Neural crest cell (in vitro differentiated cells): Measurements from ENCODE around the gene WDR27. TPM values are rescaled to one million over a fixed set of nuclear protein-coding genes. Genes with fewer than 3 reads are reported as not detected.
A peak's percentile ranks its signal among the peaks of the same experiment; 100 is the strongest.
"Not testable (repeated sequence)": the region's sequence is repeated elsewhere in the genome, so short reads cannot be mapped to it uniquely, and the experiment has no call there.

Source experiments
- DNase-seq: peaks from one replicate; pipeline ENCODE4 v3.0.0; 2021; ENCODE audit warnings: low read depth, mixed read lengths, low spot score
- H3K27ac Mint-ChIP-seq: one replicate; pipeline ENCODE4 v1.8.0; 2021; ENCODE audit warnings: mild to moderate bottlenecking, mixed read lengths; ENCODE audit not compliant: unreplicated experiment
- H3K27me3 Mint-ChIP-seq: 2 replicates; pipeline ENCODE4 v1.8.0; 2021; ENCODE audit warnings: low read depth, mild to moderate bottlenecking, mixed read lengths
- H3K36me3 Mint-ChIP-seq: 2 replicates; pipeline ENCODE4 v1.8.0; 2021; ENCODE audit warnings: low read depth, mild to moderate bottlenecking, mixed read lengths
- H3K4me1 Mint-ChIP-seq: 2 replicates; pipeline ENCODE4 v1.8.0; 2021; ENCODE audit warnings: mixed read lengths
- H3K4me3 Mint-ChIP-seq: one replicate; pipeline ENCODE4 v1.8.0; 2021; ENCODE audit warnings: mild to moderate bottlenecking, mixed read lengths
- H3K9me3 Mint-ChIP-seq: 2 replicates; pipeline ENCODE4 v1.8.0; 2021; ENCODE audit warnings: mixed read lengths
- CTCF ChIP-seq: fragments of 200-600 bp; sonication (generic); conservative IDR thresholded peaks from 2 replicates; pipeline ENCODE4 v1.5.0; 2021; ENCODE audit warnings: antibody characterized with exemption, mild to moderate bottlenecking
- total RNA-seq: library from RNA; stranded (reverse); gene quantifications from 2 replicates; pipeline ENCODE4 v1.2.1, GENCODE V29; 2021

Gene WDR27
- total RNA-seq, 1 donor from 2014 or later, result 103 TPM

- H3K36me3 Mint-ChIP-seq, result peaks cover 3% of the 10 kb centered on the region
- peak overlapping the region; percentile 84 for H3K27ac Mint-ChIP-seq
- no peak for DNase-seq
- H3K9me3 Mint-ChIP-seq, result no peaks in the 10 kb centered on the region
- H3K27me3 Mint-ChIP-seq, result no peaks in the 10 kb centered on the region
- H3K4me3 Mint-ChIP-seq, result peak overlapping the region; percentile 94
- H3K4me1 Mint-ChIP-seq, result peaks cover 40% of the 10 kb centered on the region
- no peak for TF ChIP-seq CTCF
Measured at GRCh38 chr6:169702840-169703246, 1.0 kb upstream of the WDR27 start.

GRCh38 chr6:169701311-169701953 lies 397 bp downstream of the WDR27 start:
- TF ChIP-seq CTCF, result no peak
- Mint-ChIP-seq H3K36me3 (peaks cover 9% of the 10 kb centered on the region), H3K4me1 (peaks cover 40% of the 10 kb centered on the region), H3K27me3 (no peaks in the 10 kb centered on the region), H3K4me3 (peak overlapping the region; percentile 97), H3K9me3 (no peaks in the 10 kb centered on the region), H3K27ac (peak overlapping the region; percentile 93)
- no peak for DNase-seq

DNA sequence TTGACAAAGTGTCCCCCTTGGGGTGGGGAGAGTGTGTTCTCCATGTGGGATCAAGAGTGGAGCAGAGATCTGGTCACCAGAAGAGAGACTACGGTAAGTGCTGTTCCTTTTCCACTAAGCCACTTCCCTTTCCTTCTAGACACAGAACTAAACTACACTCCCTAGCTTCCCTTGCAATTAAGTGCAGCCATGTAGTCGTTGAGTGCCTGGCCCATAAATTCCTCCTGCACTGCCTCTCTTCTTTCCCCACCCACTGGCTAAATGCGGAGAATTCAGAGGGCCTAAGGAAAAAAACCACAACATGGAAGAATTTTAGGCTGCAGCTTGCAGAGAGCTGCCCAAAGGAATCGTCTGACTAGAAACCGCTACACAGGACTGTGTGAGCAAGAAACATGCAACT lies 1.5 kb downstream of the WDR27 start:
- no peak for DNase-seq
- H3K27ac Mint-ChIP-seq, result no peak overlapping the region
- no peaks in the 10 kb centered on the region for H3K27me3 Mint-ChIP-seq
- H3K4me3 Mint-ChIP-seq, result peak overlapping the region; percentile 97
- peaks cover 14% of the 10 kb centered on the region for H3K36me3 Mint-ChIP-seq
- peaks cover 40% of the 10 kb centered on the region for H3K4me1 Mint-ChIP-seq
- TF ChIP-seq CTCF, result no peak
- H3K9me3 Mint-ChIP-seq, result no peaks in the 10 kb centered on the region

- TF ChIP-seq CTCF, result peak; percentile 53
- H3K9me3 Mint-ChIP-seq, H3K4me3 Mint-ChIP-seq, H3K27me3 Mint-ChIP-seq, H3K27ac Mint-ChIP-seq: not testable (repeated sequence)
- DNase-seq, result peak; percentile 28
- peaks cover 24% of the 10 kb centered on the region for H3K36me3 Mint-ChIP-seq
- H3K4me1 Mint-ChIP-seq, result peaks cover 22% of the 10 kb centered on the region
Measured at GRCh38 chr6:169697115-169697514, 4.7 kb downstream of the WDR27 start.

- no peaks in the 10 kb centered on the region for H3K27me3 Mint-ChIP-seq
- no peak for DNase-seq
- H3K4me1 Mint-ChIP-seq, result peaks cover 14% of the 10 kb centered on the region
- no peak for TF ChIP-seq CTCF
- H3K36me3 Mint-ChIP-seq, result peaks cover 35% of the 10 kb centered on the region
- peaks cover 5% of the 10 kb centered on the region for H3K9me3 Mint-ChIP-seq
- no peak overlapping the region for H3K4me3 Mint-ChIP-seq
- H3K27ac Mint-ChIP-seq, result no peak overlapping the region
Measured at GRCh38 chr6:169695131-169695530, 6.7 kb downstream of the WDR27 start.
